Stimulated activated CD8-positive, alpha-beta memory T cell treated with anti-CD3 and anti-CD28 coated beads, Interleukin-4, amount 100 ng/mL, for 4 hours (primary cell): ENCODE results near the gene KRT86.

ENCODE experiments used
- DNase-seq, 2 donors: peaks; one replicate each; pipeline ENCODE4 v3.0.0-alpha.2; 2020; ENCODE audit warnings: low read depth in 2 of 2, low spot score in 1 of 2

Gene KRT86

DNA sequence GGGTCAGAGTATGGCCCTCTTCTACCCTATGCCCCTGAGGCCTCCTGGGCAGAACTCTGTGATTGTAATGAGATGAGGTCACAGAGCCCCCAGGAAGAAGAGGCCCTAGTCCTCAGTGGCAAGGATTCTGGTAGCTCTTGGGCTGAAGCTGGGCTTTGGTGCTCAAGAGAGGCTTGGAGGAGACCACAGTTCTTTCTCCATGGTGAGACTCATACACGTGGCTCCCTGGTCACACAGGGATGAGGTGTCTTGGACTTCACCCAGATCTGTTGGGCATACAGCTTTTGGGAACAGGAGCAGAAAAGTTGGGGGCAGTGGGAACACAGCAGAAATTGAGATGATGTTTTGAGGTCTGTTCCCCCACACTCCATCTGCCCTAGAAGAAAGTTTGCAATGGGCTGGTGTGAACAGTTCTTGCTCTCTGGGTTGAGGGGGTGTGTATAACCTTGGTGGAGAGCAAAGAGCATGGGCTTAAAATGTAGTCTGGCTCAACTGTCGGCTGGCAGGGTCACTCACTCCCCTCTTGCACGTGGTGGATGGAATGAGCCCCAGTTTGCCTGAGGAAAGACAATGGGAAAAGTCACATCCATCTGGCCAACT, at the start of gene KRT86:
TSS of gene KRT86 (plus strand) at position 125 of the 600 bp plus-strand sequence. CDS start 27,272 bp downstream, outside the sequence.
- no peak for DNase-seq

DNA sequence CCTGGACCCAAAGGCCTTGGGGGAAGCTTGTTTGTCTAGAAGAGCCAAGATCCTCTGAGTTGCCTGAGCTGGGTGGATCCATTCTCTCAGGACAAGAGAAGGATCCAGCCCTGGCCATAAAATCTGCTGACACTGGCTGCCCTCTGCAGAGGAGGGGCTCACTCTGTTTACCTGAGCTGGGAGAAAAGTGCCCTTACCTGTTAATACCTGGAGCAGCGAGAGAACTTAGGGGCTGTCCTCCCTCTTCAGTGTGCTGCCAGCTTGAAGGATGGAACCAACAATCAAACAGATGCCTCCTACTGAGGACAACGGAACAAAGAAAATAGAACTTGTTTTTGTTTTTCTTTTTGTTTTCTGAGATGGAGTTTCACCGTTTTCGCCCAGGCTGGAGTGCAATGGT, 48.7 kb upstream of the KRT86 start:
- no peak for DNase-seq

DNA sequence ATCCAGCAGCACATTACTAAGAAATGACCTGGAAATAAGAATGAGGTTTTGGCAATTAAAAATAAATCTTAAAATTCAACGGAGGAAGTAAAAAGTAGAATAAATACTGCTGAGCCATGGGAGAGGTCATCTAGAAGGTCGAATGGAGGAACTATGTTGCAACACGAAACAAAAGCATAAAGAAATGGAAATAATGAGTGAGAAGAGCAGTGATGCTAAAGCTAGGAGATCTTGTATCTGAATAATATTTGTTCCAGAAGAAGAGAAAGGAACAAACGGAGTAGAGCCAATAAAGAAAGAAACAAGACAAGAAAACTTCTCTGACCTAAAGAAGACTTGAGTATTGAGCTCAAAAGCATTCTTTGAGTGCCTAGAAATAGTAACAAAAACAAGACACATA, 48.0 kb upstream of the KRT86 start:
- no peak for DNase-seq

DNA sequence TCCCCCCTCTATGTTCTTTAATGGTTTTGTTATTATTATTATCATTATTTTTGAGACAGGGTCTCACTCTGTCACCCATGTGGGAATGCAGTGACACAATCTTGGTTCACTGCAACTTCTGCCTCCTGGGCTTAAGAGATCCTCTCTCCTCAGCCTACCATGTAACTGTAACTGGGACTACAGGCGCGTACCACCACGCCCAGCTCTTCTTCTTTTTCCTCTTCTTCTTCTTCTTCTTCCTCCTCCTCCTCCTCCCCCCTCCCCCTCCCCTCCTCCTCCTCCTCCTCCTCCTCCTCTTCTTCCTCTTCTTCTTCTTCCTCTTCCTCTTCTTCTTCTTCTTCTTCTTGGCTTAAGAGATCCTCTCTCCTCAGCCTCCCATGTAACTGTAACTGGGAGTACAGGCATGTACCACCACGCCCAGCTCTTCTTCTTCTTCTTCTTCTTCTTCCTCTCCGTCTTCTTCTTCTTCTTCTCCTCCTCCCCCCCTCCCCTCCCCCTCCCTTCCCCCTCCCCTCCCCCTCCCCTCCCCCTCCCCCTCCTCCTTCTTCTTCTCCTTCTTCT, 46.8 kb upstream of the KRT86 start:
- no peak for DNase-seq

DNA sequence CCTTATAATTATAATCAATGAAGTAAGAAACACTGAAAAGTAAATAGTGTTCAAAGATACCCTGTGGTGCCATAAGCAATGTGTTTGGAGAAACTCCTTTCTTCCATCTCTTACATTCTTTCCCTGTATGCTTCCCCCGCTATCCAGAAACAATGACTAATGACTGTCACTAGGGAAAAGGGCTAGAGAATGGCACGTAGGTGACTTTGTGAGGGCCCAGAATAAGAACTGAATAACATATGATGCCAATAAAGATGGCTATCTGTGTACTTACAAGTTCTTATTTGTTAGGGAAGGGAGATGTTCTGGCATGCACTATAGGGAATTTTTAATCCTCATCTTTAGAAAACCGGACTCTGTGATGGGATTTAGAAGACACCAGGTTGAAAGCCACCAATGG, 46.1 kb upstream of the KRT86 start:
- no peak for DNase-seq

- no peak for DNase-seq
Measured at GRCh38 chr12:52228931-52229330, 45.5 kb upstream of the KRT86 start.

GRCh38 chr12:52229836-52230343, 44.6 kb upstream of the KRT86 start:
- no peak for DNase-seq

GRCh38 chr12:52230364-52231281, 43.8 kb upstream of the KRT86 start:
- no peak for DNase-seq

- no peak for DNase-seq
Measured at GRCh38 chr12:52231305-52232202, 42.9 kb upstream of the KRT86 start.

GRCh38 chr12:52232203-52232673, 42.2 kb upstream of the KRT86 start:
- no peak for DNase-seq

DNA sequence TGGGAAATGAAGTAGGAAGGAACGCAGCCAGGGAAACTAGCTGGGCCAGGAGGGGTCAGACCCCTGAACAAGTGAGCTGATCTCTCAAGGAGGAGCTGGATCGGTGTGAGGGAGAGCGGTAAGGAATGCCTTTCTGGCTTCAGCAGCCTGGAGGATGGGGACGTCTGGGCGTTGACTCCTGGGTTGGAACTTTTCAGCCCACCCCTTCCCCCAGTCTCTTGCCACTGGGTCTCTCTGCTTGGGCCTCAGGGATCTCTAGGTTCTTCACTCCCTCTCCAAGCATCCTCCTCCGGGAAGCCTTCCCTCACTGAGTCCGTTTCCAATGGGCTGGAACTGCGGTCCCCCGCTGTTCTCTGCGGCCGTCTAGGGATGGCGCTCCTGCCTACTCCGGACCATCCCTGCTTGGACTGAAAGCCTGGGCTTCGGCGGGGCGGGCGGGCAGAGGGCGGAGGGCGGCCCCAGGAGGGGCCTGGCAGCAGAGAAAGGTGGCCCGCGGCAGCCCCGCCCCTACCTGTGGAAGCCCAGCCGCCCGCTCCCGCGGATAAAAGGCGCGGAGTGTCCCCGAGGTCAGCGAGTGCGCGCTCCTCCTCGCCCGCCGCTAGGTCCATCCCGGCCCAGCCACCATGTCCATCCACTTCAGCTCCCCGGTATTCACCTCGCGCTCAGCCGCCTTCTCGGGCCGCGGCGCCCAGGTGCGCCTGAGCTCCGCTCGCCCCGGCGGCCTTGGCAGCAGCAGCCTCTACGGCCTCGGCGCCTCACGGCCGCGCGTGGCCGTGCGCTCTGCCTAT, 41.6 kb upstream of the KRT86 start, which contains the start of gene KRT7:
TSS of gene KRT7 (plus strand) at position 570 of the 788 bp plus-strand sequence. CDS start at position 624, 54 bp downstream.
- no peak for DNase-seq

DNA sequence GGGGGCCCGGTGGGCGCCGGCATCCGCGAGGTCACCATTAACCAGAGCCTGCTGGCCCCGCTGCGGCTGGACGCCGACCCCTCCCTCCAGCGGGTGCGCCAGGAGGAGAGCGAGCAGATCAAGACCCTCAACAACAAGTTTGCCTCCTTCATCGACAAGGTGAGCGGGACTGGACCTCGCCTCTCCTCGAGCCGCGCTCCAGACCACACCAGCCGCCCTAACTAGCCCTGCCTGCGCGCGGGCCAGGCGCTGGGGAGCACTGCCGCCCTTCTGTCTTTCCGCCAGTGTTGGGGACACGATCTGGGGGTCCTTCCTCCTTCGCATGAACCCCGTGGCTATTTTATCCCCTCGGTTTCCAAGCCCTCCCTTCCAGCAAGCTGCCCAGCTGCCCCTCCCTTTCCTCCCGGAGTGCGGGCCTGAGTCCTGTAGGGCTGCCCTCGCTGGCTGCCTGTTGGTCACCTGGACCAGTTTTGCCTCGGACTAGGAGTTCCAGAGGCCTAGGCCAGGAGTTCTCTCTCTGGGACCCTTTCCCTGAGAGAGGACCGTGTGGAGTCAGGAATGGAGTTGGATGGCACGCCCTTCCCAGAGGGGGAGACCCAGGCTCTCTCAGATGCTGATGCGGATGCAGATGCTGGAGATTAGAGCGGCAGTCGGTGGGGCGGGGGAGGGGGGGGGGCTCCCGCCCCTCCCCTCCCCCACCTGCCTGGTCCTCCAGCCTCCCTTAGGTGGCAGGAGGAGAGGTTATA, 40.8 kb upstream of the KRT86 start:
- DNase-seq: no peak

DNA sequence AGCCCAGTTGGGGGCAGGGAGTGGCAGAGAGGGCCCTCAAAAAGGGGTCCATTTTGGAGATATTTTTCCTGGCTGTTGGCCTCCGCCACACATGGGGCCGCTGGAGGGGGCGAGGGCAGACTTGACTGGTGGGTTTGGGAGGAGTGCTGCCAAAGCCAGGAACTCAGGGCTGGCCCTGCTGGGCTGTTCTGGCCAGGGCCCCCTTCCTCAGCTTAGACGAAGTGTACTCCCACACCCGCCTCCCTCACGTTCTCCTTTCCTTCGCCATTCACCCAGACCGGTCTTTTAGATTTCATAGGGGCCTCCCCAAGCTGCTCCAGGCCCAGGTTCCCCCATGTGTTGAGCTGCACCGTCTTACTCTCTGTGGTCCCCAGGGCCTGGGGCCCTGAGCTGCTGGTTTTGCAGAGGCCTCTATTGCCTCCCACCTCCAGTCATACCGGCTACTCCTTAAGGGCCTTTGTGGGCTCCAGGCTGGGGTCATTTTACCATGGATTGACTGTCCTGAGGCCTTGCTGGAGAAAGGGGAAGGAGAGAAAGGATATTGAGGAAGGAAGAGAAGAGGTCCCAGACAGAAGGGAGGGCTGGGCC, 40.1 kb upstream of the KRT86 start:
- DNase-seq: no peak

- DNase-seq: no peak
Measured at GRCh38 chr12:52235001-52235764, 39.3 kb upstream of the KRT86 start.

DNA sequence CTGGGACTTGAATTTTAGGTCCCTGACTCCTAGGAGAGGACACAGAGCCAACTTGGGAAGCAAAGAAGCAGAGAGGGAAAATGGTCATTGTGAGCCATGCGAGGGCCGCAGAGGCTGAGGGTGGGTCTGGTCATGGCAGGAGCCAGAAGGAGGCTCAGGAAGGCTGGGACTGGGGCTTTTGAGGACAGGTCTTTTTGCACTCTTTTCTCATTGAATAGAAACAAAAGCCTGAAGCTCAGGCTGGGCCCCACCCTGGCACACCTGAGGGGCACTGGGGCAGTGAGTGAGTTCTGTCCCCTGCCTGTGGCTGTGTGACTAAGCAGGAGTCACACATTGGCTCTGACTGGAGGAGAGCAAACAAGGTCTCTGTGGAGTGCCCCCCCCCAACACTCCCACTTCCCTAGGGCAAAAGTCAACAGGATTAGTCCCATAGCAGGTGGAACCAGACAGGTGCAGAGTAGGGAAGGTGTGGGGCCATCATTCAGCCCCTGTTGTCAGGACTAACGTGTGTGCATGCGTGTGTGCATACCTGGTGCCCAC, 38.6 kb upstream of the KRT86 start:
- no peak for DNase-seq

DNA sequence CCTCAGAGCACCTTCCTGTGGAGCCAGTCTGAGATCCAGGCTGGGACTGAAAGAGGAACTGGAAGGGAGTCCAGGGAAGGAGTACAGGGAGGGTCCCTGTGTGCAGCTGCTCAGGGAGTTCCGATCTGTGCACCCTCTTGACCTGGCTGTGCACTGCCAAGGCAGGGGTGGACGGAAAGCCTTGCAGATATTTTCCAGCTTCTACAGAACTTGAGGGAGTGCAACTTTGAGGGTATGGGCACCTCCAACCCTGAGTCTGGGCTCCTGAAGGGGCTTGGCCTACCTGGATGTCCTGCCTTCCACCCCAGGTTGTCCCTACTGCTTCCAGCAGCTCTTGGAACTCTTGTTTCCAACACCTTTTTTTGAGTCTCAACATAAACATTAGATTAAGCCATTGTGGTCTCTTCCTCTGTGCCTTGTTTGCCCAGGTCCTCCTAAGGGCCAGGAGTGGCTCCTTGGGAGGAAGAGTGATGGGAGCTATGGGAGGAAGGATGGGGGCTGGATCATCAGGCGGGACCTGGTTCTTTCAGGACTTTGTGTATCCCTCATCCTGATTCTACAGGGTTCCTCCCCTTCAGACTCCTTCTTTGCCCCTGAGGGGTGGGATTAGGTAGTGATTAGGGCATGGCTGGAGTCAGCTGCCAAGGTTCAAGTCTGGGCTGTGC, 37.9 kb upstream of the KRT86 start:
- no peak for DNase-seq

- no peak for DNase-seq
Measured at GRCh38 chr12:52238207-52238840, 36.1 kb upstream of the KRT86 start.
